Measurements from ENCODE around the gene CST4.
"Not testable (repeated sequence)": the region's sequence is repeated elsewhere in the genome, so short reads cannot be mapped to it uniquely, and the experiment has no call there.

The CST4 gene

GRCh38 chr20:23687986-23688385 lies 852 bp downstream of the CST4 start:
- no peak for DNase-seq (ENCODE audit: low read depth)

- DNase-seq (ENCODE audit: low read depth), result no peak
These were observed 2.6 kb downstream of the CST4 start for GRCh38 chr20:23686046-23686750.

- not testable (repeated sequence) for DNase-seq (ENCODE audit: low read depth)
These were observed 3.3 kb downstream of the CST4 start for GRCh38 chr20:23685529-23685896.

GRCh38 chr20:23684261-23684660 lies 4.6 kb downstream of the CST4 start:
- DNase-seq (ENCODE audit: low read depth), result no peak

- no peak for DNase-seq (ENCODE audit: low read depth)
These were observed 5.0 kb downstream of the CST4 start for GRCh38 chr20:23683807-23684206.

- DNase-seq (ENCODE audit: low read depth), result no peak
These were observed 5.6 kb downstream of the CST4 start for GRCh38 chr20:23683281-23683680.

- no peak for DNase-seq (ENCODE audit: low read depth)
These were observed 8.7 kb downstream of the CST4 start for GRCh38 chr20:23680146-23680545.

- DNase-seq (ENCODE audit: low read depth), result no peak
These were observed 9.4 kb downstream of the CST4 start for GRCh38 chr20:23679133-23680092.

GRCh38 chr20:23673209-23673608 lies 15.6 kb downstream of the CST4 start:
- no peak for DNase-seq (ENCODE audit: low read depth)

- no peak for DNase-seq (ENCODE audit: low read depth)
These were observed 16.7 kb downstream of the CST4 start for GRCh38 chr20:23672158-23672557.

GRCh38 chr20:23671479-23671878 lies 17.4 kb downstream of the CST4 start:
- no peak for DNase-seq (ENCODE audit: low read depth)

GRCh38 chr20:23670361-23670760 lies 18.5 kb downstream of the CST4 start:
- DNase-seq (ENCODE audit: low read depth), result no peak

GRCh38 chr20:23669866-23670265 lies 19.0 kb downstream of the CST4 start:
- DNase-seq (ENCODE audit: low read depth), result no peak

- no peak for DNase-seq (ENCODE audit: low read depth)
These were observed 19.5 kb downstream of the CST4 start for GRCh38 chr20:23669327-23669726.

- DNase-seq (ENCODE audit: low read depth), result peak; percentile 23
These were observed 20.3 kb downstream of the CST4 start for GRCh38 chr20:23668477-23668951.

- no peak for DNase-seq (ENCODE audit: low read depth)
These were observed 21.2 kb downstream of the CST4 start for GRCh38 chr20:23667666-23668065.

- DNase-seq (ENCODE audit: low read depth), result no peak
These were observed 22.1 kb downstream of the CST4 start for GRCh38 chr20:23666698-23667097.

GRCh38 chr20:23666189-23666588 lies 22.6 kb downstream of the CST4 start:
- no peak for DNase-seq (ENCODE audit: low read depth)

- DNase-seq (ENCODE audit: low read depth), result no peak
These were observed 23.9 kb downstream of the CST4 start for GRCh38 chr20:23664954-23665353.

- not testable (repeated sequence) for DNase-seq (ENCODE audit: low read depth)
These were observed 24.8 kb downstream of the CST4 start for GRCh38 chr20:23664046-23664445.

- DNase-seq (ENCODE audit: low read depth), result no peak
These were observed 25.7 kb downstream of the CST4 start for GRCh38 chr20:23663180-23663579.

GRCh38 chr20:23662276-23662870 lies 26.5 kb downstream of the CST4 start:
- DNase-seq (ENCODE audit: low read depth), result no peak

- no peak for DNase-seq (ENCODE audit: low read depth)
These were observed 27.8 kb downstream of the CST4 start for GRCh38 chr20:23661002-23661429.

All from activated T-cell treated with anti-CD3 and anti-CD28 coated beads for 48 hours (primary cell).